Fibroblast of the aortic adventitia (primary cell): ENCODE results near the gene CDC37L1. TPM values are rescaled to one million over a fixed set of nuclear protein-coding genes. Genes with fewer than 3 reads are reported as not detected.

Source experiments
- DNase-seq: peaks from one replicate; pipeline ENCODE4 v3.0.0-alpha.2; 2010; ENCODE audit warnings: low read depth
- H3K4me3 ChIP-seq: 2 replicates; pipeline ENCODE4 v1.5.1; 2011; ENCODE audit warnings: low read depth, mild to moderate bottlenecking, control low read depth, low read length, moderate library complexity
- CTCF ChIP-seq: IDR thresholded peaks from 2 replicates; pipeline ENCODE4 v1.5.1; 2011; ENCODE audit warnings: mild to moderate bottlenecking, low read length, control low read depth, inconsistent platforms; ENCODE audit not compliant: insufficient read depth
- total RNA-seq: library from RNA; depleted of rRNA; stranded (reverse); fragments of >200 nt; gene quantifications from 2 replicates; pipeline ENCODE4 v1.2.3, GENCODE V29; 2012; ENCODE audit warnings: low replicate concordance

The CDC37L1 gene
- total RNA-seq, 1 donor: 17.5 TPM

- no peak overlapping the region for H3K4me3 ChIP-seq
- DNase-seq: no peak
- TF ChIP-seq CTCF: no peak
These were observed 27.7 kb downstream of the CDC37L1 start for GRCh38 chr9:4706971-4707622.

- TF ChIP-seq CTCF: no peak
- H3K4me3 ChIP-seq: no peak overlapping the region
- no peak for DNase-seq
These were observed 30.0 kb downstream of the CDC37L1 start for GRCh38 chr9:4709380-4709779.

- DNase-seq: no peak
- TF ChIP-seq CTCF: no peak
- no peak overlapping the region for H3K4me3 ChIP-seq
These were observed 34.5 kb downstream of the CDC37L1 start for GRCh38 chr9:4713849-4714248.

GRCh38 chr9:4714266-4715016 is 35.1 kb downstream of the CDC37L1 start:
- no peak for DNase-seq
- H3K4me3 ChIP-seq: no peak overlapping the region
- TF ChIP-seq CTCF: no peak

- no peak for TF ChIP-seq CTCF
- no peak overlapping the region for H3K4me3 ChIP-seq
- no peak for DNase-seq
These were observed 36.8 kb downstream of the CDC37L1 start for GRCh38 chr9:4716163-4716562.

- no peak for TF ChIP-seq CTCF
- DNase-seq: no peak
- no peak overlapping the region for H3K4me3 ChIP-seq
These were observed 38.4 kb downstream of the CDC37L1 start for GRCh38 chr9:4717815-4718214.

GRCh38 chr9:4718911-4719310 is 39.5 kb downstream of the CDC37L1 start:
- H3K4me3 ChIP-seq: no peak overlapping the region
- TF ChIP-seq CTCF: no peak
- DNase-seq: no peak
